ENCODE results near the gene TMEM229B.

TMEM229B gene

GRCh38 chr14:67487937-67488893 lies at the start of gene TMEM229B:
TSS of gene TMEM229B (minus strand) at chr14:67488721. CDS start at chr14:67473923, 14,798 bp downstream.
- no peak for DNase-seq

GRCh38 chr14:67537736-67538135 lies 49.2 kb upstream of the TMEM229B start:
- no peak for DNase-seq

GRCh38 chr14:67536087-67536486 lies 47.6 kb upstream of the TMEM229B start:
- DNase-seq, result no peak

GRCh38 chr14:67533754-67534085 lies 45.2 kb upstream of the TMEM229B start:
- DNase-seq, result no peak

GRCh38 chr14:67532998-67533753 lies 44.7 kb upstream of the TMEM229B start, which contains the start of gene PLEKHH1:
TSS of gene PLEKHH1 (plus strand) at chr14:67533290. CDS start at chr14:67541868, 8,578 bp downstream.
- peak; percentile 46 for DNase-seq

- no peak for DNase-seq
Observed at GRCh38 chr14:67532606-67532997, 44.1 kb upstream of the TMEM229B start.

GRCh38 chr14:67529947-67530935 lies 41.7 kb upstream of the TMEM229B start:
- no peak for DNase-seq

GRCh38 chr14:67528276-67528675 lies 39.8 kb upstream of the TMEM229B start:
- no peak for DNase-seq

GRCh38 chr14:67527756-67528155 lies 39.2 kb upstream of the TMEM229B start:
- DNase-seq, result no peak

- DNase-seq, result peak; percentile 31
Observed at GRCh38 chr14:67526676-67527459, 38.3 kb upstream of the TMEM229B start.

GRCh38 chr14:67526181-67526580 lies 37.7 kb upstream of the TMEM229B start:
- no peak for DNase-seq

GRCh38 chr14:67525389-67525788 lies 36.9 kb upstream of the TMEM229B start:
- no peak for DNase-seq

GRCh38 chr14:67524634-67524963 lies 36.1 kb upstream of the TMEM229B start:
- peak; percentile 13 for DNase-seq

GRCh38 chr14:67523764-67524633 lies 35.5 kb upstream of the TMEM229B start:
- DNase-seq, result no peak

GRCh38 chr14:67522270-67522669 lies 33.7 kb upstream of the TMEM229B start:
- DNase-seq, result no peak

- no peak for DNase-seq
Observed at GRCh38 chr14:67520482-67520881, 32.0 kb upstream of the TMEM229B start.

- no peak for DNase-seq
Observed at GRCh38 chr14:67519406-67519805, 30.9 kb upstream of the TMEM229B start.

GRCh38 chr14:67517083-67517482 lies 28.6 kb upstream of the TMEM229B start:
- no peak for DNase-seq

- no peak for DNase-seq
Observed at GRCh38 chr14:67516676-67517075, 28.2 kb upstream of the TMEM229B start.

- DNase-seq, result no peak
Observed at GRCh38 chr14:67515386-67516079, 27.0 kb upstream of the TMEM229B start.
